NB4 (cell line): ENCODE results near the gene CCDC27.
"Not testable (repeated sequence)": the region's sequence is repeated elsewhere in the genome, so short reads cannot be mapped to it uniquely, and the experiment has no call there.

Experiments used
- DNase-seq: peaks from one replicate; pipeline ENCODE4 v3.0.0; 2010; ENCODE audit warnings: low read depth
- H3K4me3 ChIP-seq: one replicate; pipeline ENCODE4 v1.5.1; 2011; ENCODE audit warnings: mild to moderate bottlenecking, low read depth, low read length, moderate library complexity
- MYC ChIP-seq: IDR thresholded peaks from 2 replicates; pipeline ENCODE4 v1.6.1; 2011; ENCODE audit warnings: low read depth, low read length
- POLR2A ChIP-seq: IDR thresholded peaks from 2 replicates; pipeline ENCODE4 v1.6.1; 2011; ENCODE audit warnings: mild to moderate bottlenecking; ENCODE audit not compliant: insufficient read length; ENCODE audit errors: extremely low read depth
- TF ChIP-seq, protein P1 (sequence below): IDR thresholded peaks from one replicate; pipeline ENCODE4 v1.5.1; 2012; ENCODE audit warnings: low read depth, low read length
- TF ChIP-seq, protein P2 (sequence below): IDR thresholded peaks from 2 replicates; pipeline ENCODE4 v1.6.1; 2011; ENCODE audit warnings: low read depth, low read length

CCDC27 gene

DNA sequence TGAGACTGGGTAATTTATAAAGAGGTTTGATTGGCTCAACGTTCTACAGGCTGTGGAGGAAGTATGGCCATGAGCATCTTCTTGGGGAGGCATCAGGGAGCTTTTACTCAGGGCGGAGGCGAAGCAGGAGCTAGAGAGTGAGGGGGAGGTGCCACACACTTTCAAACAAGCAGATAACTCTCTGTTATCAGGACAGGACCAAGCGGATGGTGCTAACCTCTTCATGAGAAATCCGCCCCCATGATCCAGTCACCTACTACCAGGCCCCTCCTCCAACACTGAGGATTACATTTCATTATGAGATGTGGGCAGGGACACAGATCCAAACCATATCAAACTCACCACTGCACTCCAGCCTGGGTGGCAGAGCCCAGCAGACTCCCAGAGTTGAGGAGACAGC lies 55.5 kb downstream of the CCDC27 start:
- no peak for DNase-seq
- H3K4me3 ChIP-seq: no peak overlapping the region
- TF ChIP-seq MYC: no peak
- TF ChIP-seq, protein P1, sequence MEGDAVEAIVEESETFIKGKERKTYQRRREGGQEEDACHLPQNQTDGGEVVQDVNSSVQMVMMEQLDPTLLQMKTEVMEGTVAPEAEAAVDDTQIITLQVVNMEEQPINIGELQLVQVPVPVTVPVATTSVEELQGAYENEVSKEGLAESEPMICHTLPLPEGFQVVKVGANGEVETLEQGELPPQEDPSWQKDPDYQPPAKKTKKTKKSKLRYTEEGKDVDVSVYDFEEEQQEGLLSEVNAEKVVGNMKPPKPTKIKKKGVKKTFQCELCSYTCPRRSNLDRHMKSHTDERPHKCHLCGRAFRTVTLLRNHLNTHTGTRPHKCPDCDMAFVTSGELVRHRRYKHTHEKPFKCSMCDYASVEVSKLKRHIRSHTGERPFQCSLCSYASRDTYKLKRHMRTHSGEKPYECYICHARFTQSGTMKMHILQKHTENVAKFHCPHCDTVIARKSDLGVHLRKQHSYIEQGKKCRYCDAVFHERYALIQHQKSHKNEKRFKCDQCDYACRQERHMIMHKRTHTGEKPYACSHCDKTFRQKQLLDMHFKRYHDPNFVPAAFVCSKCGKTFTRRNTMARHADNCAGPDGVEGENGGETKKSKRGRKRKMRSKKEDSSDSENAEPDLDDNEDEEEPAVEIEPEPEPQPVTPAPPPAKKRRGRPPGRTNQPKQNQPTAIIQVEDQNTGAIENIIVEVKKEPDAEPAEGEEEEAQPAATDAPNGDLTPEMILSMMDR: no peak
- TF ChIP-seq, protein P2, sequence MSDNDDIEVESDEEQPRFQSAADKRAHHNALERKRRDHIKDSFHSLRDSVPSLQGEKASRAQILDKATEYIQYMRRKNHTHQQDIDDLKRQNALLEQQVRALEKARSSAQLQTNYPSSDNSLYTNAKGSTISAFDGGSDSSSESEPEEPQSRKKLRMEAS: no peak
- TF ChIP-seq POLR2A: no peak

DNA sequence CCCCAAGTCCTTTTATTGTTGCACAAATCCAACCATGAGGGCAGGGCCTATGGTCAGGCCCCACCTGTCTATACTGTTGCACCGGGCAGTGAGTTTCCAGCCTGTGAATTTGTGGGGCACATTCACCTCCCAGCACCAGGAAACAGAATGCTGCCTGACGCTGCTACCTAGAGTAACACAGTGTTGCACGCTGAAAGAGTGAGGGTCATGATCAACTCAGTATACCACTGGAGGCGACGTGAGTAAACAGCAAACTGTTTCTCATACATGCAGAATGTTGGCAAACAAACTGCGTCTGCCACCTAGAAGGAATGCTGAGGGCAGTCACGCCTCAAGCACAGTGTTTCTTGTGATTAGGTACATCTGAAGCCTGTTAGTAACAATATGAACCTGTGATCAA lies 57.4 kb downstream of the CCDC27 start:
- TF ChIP-seq, protein P2: no peak
- TF ChIP-seq MYC: no peak
- TF ChIP-seq POLR2A: no peak
- no peak for DNase-seq

DNA sequence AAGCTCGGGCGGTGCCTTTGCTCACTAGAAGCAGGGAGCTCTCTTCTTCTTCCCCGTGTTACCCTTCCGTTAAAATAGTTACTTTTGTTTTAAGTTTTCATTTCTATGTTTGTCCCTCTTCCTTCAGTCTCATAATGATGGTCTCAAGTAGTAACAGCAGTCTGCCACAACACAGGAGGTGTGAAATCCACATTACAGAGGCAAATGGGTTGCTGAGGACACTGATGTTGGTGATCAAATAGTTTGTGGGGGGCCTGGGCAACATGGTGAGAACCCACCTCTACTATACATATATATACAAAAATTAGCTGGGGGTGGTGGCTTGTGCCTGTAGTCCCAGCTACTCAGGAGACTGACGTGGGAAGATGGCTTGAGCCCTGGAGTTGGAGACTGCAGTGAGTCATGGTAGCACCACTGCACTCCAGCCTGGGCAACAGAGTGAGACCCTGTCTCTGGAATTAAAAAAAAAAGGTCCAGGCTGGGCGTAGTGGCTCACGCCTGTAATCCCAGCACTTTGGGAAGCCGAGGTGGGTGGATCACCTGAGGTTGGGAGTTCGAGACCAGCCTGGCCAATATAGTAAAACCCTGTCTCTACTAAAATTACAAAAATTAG lies 58.0 kb downstream of the CCDC27 start:
- not testable (repeated sequence) for H3K4me3 ChIP-seq, DNase-seq

More for the DNA sequence above, 57.4 kb downstream of the CCDC27 start:
- H3K4me3 ChIP-seq: no peak overlapping the region

DNA sequence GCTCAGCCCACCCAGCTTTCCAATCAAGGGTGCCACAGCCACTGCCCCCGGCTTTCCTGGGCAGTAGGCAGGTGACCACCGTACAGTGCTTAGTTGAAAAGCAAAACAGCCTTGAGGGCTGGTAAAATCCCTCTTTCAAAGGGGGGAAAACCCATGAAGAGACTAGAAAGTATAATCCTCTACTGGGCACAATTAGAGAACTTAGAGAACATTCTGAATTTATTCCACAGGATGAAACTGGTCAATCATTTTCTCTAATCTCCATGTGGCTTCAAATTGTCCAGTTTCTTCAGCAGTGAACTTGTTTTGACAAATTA lies 59.3 kb downstream of the CCDC27 start:
- H3K4me3 ChIP-seq: no peak overlapping the region
- DNase-seq: no peak
- TF ChIP-seq POLR2A: no peak
- TF ChIP-seq, protein P1: no peak

DNA sequence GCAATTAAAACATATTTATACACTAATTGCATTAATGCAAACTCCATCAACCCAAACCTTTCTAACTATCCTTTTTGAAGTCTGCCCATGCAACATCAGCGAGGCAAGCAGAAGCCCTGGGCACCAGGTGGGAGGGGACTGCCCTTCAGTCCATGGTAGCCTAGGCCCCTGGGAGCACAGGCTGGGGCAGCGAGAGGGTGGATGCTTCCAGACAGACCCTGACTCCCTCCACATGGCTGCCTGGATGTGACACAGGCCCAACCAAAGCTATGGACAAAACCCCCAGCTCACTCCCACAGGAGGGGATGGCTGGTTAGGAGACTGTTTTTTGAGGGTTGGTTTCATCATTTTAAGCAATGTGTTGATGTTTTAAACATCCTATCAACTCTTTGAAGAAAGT lies 61.8 kb downstream of the CCDC27 start:
- H3K4me3 ChIP-seq: no peak overlapping the region
- no peak for DNase-seq
- TF ChIP-seq POLR2A: no peak

DNA sequence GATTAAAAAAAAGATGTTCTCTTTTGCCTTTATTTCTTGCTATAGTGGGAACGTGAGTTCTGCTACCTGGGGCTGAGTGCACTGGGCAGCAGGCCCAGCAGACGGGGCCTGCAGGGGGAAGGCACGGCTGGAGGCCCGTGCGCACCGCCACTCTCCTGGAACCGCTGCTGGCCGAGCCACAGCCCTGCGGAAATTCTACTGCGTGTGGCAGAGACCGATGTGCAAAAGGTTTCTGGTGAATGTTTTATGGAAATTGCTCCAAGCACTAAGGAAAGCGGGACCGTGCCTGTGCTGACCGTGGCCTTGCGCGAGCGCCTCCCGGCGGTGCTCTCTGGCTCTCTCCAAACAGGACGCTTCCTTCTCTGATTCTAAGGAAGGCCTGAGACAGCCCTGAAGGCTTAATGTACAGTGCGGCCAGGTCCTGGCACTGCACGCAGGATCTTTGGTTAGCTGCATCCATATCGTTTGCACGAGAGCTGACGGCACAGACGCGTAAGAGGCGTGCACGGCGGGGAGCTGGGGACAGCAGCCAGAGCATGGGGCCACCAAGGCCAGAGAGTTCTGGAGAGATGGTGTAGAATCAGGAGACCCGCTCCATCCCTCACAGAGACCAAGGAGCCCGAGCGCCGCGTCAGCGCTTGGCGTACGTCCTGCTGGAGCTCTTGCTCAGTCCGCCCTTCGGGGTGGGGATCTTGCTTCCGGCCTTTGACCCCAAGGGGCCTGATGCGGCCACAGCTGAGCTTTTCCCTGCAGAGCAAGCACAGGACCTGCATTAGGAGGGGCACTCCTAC lies 62.7 kb downstream of the CCDC27 start:
- DNase-seq: no peak
- H3K4me3 ChIP-seq: no peak overlapping the region
- TF ChIP-seq, protein P1: no peak
- TF ChIP-seq MYC (no peak), POLR2A (no peak)
- TF ChIP-seq, protein P2: no peak

DNA sequence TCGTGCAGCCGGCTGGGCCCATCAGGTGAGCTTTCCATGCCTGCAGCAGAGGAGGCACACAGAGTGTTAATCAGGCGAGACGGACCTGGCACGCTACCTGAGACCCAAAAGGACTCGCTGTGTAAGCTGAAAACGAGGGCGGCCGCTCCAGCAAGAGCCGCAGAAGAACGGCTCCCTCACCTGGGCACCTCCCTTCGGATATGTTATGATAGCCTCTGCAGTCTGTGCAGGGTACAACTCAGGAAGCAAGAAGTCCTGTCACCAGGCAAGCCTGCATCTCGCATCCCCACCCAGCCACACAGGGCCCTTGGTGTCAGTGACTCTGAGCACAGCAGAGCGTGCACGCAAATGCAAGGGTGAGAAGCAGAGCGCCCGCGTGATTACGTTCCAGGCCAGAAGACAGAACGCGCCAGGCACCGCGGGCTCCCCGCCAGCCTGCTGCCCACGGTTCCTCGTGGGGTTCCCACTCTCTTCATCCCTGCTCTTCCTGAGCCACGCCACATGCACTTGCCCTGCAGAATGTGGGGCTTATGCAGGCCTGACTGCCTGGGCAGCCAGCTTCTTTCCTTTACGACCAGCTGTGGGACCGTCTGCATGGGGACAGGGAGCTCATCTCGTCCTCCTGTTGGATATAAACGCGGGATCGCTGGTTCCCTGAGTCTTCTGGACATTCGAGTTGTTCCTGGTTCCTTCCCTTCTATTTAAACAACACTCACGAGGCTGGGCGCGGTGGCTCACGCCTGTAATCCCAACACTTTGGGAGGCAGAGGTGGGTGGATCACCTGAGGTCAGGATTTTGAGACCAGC lies 64.3 kb downstream of the CCDC27 start:
- H3K4me3 ChIP-seq: no peak overlapping the region
- DNase-seq: no peak
- TF ChIP-seq MYC (no peak), POLR2A (no peak)
- TF ChIP-seq, protein P1: no peak
- TF ChIP-seq, protein P2: no peak
